ENCODE data around the gene TBC1D2.

Gene TBC1D2

DNA sequence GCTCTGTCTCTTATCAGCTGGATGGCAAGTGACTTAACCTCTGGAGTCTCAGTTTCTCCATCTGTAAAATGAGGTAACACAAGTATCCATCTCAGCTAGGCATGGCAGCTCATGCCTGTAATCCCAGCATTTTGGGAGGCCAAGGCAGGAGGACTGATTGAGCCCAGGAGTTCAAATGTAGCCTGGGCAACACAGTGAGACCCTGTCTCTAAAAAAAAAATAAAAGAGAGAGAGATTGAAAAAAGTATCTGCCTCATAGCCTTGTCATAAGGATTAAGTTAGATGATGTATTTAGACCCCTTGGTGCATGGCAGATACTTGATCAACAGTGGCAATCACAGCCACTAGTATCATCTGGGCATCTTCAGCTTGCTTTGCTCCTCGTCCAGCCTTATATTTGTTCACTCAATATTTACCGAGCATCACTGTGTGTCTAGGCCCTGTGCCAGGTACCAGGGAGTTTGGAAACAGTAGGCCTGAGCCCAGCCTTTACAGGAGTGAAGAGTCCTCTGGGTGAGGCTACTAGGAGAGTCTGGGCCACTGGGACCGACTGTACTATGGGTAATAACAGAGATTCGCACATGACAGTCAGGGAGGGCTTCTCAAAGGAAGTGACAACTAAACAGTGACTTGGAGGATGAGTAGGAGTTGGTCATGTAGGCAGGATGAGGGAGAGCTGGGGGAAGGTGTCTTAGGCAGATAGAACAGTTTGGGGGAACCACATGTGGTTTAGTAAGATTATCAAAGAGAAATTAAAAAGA, 97.2 kb downstream of the TBC1D2 start:
- no peak for DNase-seq

DNA sequence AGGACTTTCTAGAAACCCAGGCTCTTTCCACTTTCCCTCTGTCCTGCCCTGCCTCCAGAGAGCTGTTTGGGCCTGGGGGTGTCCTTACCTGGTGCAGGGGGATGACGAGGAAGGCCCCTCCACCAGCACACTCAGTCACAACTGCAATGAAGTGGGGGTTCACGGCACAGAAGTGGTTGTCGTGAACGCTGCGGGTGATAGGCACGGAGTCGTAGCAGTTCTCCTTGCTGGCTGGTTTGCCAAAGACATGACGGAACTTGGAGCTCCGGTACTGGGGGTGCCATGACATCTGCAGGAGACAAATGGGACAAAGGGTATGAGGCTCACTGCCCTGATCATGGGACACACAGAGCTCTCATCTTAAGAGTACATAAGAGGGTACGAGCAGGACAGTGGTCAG, 98.1 kb downstream of the TBC1D2 start:
- DNase-seq = no peak

DNA sequence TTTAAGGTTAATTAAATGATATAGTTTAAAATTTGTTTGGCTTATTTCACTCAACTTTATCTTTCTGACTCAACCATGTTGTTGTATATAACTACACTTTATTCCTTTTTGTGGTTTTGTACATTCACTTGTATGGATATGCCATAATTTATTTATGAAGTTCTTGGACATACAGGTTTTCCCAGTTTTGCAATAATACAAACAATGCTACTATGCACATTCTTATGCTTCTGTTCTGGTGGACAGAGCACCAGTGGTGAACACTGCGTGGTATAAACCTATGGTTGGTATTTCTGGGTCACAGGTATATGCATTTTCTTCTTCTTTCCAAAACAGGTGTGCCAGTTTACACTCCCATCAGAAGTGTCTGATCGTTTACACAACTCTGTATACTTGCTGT, 100.8 kb downstream of the TBC1D2 start:
- DNase-seq = no peak

DNA sequence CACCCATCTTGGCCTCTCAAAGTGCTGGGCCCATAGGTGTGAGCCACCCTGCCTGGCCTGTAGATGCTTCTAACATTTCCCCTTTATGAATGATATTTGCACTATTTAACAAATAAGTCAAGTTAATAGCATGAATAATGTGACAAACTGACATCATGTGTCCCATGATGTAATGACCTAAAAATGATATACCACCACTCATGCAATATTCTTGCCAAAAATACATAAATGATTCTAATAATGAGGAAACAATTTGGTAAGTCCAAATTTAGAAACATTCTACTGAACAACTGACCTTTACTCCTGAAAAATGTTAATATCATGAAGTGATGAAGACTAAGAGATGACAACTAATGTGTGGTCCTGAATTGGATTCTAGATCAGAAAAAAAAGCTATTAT, 102.9 kb downstream of the TBC1D2 start:
- DNase-seq = no peak

DNA sequence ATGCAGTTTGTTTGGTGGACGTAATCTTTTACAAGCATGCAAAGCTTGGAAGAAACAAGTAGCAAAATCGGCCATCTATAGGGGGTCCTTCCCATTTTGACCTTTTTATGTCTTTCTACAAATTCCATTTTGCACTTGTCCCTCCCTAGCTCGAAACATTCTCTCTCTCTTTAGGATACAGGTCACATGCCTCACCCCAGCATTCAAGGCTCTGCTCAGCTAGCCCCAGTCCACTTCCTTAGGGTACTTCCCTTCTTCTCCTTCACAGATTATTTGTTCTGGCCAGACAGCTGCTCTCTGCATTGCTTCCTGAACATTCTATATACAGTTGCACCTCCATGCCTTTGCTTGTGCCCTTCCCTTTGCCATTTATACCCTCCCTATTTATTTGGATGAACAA, 104.7 kb downstream of the TBC1D2 start:
- DNase-seq = no peak

DNA sequence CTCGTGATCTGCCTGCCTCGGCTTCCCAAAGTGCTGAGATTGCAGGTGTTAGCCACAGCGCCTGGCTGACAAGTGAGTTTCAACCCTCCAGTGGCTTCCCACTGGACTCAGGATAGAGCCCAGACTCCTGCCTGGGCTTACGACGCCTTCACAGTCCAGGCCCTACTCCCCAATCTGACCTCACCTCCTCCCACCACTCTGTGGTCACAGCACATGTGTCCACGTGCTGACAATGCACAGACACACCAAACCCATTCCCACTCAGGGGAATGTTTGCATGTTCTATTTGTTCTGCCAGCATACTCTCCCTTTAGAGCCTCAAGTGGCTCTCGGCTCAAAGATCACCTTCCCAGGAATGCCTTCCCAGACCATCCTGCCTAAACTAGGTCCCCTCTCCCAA, 105.3 kb downstream of the TBC1D2 start:
- no peak for DNase-seq

DNA sequence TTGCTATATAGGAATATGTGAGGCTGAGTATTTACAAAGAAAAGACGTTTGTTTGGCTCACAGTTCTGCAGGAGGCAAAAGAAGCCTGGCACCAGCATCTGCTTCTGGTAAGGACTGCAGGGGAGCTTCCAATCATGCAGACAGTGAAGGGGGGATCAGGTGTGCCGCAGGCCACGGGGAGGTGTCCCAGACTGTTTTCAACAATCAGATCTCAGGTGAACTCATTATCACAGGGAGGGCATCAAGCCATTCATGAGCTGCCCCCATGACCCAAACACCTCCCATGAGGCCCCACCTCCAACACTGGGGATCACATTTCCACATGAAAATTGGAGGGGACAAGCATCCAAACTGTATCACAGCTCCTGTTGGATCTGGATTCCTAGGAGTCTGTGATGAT, 106.0 kb downstream of the TBC1D2 start:
- no peak for DNase-seq
